HEK293T (cell line): ENCODE data around the gene SH3PXD2B.
"Not testable (repeated sequence)": the region's sequence is repeated elsewhere in the genome, so short reads cannot be mapped to it uniquely, and the experiment has no call there.

Source experiments
- CTCF ChIA-PET: fragments of 350-600 bp; formaldehyde crosslinking; extraction: SDS; loops from one replicate; lab custom pipeline; 2021; ENCODE audit warnings: antibody characterized with exemption, inconsistent platforms; lab: Yijun Ruan, JAX
- POLR2A ChIA-PET: fragments of 350-600 bp; formaldehyde crosslinking; extraction: SDS; loops from one replicate; lab custom pipeline; 2020; ENCODE audit warnings: antibody characterized with exemption, inconsistent platforms; lab: Yijun Ruan, JAX
- DNase-seq: peaks from one replicate; pipeline ENCODE4 v3.0.0; 2012; ENCODE audit warnings: mixed read lengths; ENCODE audit errors: extremely low spot score
- ARNT ChIP-seq: fragments of 450-650 bp; IDR thresholded peaks from 2 replicates; pipeline ENCODE4 v1.6.1; 2017; ENCODE audit warnings: mild to moderate bottlenecking
- BHLHE40 ChIP-seq: fragments of 450-650 bp; IDR thresholded peaks from 2 replicates; pipeline ENCODE4 v1.6.1; 2016; ENCODE audit warnings: mild to moderate bottlenecking, moderate library complexity, borderline replicate concordance
- CTBP1 ChIP-seq: fragments of 450-650 bp; IDR thresholded peaks from 2 replicates; pipeline ENCODE4 v1.6.1; 2016; ENCODE audit warnings: borderline replicate concordance
- ELF4 ChIP-seq: fragments of 450-650 bp; IDR thresholded peaks from 2 replicates; pipeline ENCODE4 v1.6.1; 2017; ENCODE audit warnings: antibody characterized with exemption
- FOXA1 ChIP-seq: fragments of 450-650 bp; IDR thresholded peaks from 2 replicates; pipeline ENCODE4 v1.6.1; 2016; ENCODE audit warnings: mild to moderate bottlenecking
- FOXK2 ChIP-seq: fragments of 450-650 bp; IDR thresholded peaks from 2 replicates; pipeline ENCODE4 v1.6.1; 2016; ENCODE audit warnings: mild to moderate bottlenecking
- FOXM1 ChIP-seq: fragments of 450-650 bp; IDR thresholded peaks from 2 replicates; pipeline ENCODE4 v1.6.1; 2017; ENCODE audit warnings: mild to moderate bottlenecking, borderline replicate concordance
- HDGF ChIP-seq: fragments of 450-650 bp; IDR thresholded peaks from 2 replicates; pipeline ENCODE4 v1.6.1; 2017; ENCODE audit warnings: antibody characterized with exemption, borderline replicate concordance
- L3MBTL2 ChIP-seq: fragments of 450-650 bp; conservative IDR thresholded peaks from 2 replicates; pipeline ENCODE4 v1.6.1; 2016; ENCODE audit warnings: mild to moderate bottlenecking
- LEF1 ChIP-seq: fragments of 450-650 bp; IDR thresholded peaks from 2 replicates; pipeline ENCODE4 v1.6.1; 2017; ENCODE audit warnings: mild to moderate bottlenecking, borderline replicate concordance
- NFRKB ChIP-seq: fragments of 450-650 bp; IDR thresholded peaks from 2 replicates; pipeline ENCODE4 v1.6.1; 2016; ENCODE audit warnings: mild to moderate bottlenecking, moderate library complexity
- SP1 ChIP-seq: fragments of 450-650 bp; IDR thresholded peaks from 2 replicates; pipeline ENCODE4 v1.6.1; 2017
- SUZ12 ChIP-seq: fragments of 450-650 bp; IDR thresholded peaks from 2 replicates; pipeline ENCODE4 v1.6.1; 2016; ENCODE audit warnings: mild to moderate bottlenecking
- TARDBP ChIP-seq: fragments of 450-650 bp; IDR thresholded peaks from 2 replicates; pipeline ENCODE4 v1.6.1; 2016
- ZNF384 ChIP-seq: fragments of 450-650 bp; IDR thresholded peaks from 2 replicates; pipeline ENCODE4 v1.6.1; 2016
- TF ChIP-seq, protein P1 (sequence below): fragments of 450-650 bp; IDR thresholded peaks from 2 replicates; pipeline ENCODE4 v1.6.1; 2016

SH3PXD2B gene

DNA sequence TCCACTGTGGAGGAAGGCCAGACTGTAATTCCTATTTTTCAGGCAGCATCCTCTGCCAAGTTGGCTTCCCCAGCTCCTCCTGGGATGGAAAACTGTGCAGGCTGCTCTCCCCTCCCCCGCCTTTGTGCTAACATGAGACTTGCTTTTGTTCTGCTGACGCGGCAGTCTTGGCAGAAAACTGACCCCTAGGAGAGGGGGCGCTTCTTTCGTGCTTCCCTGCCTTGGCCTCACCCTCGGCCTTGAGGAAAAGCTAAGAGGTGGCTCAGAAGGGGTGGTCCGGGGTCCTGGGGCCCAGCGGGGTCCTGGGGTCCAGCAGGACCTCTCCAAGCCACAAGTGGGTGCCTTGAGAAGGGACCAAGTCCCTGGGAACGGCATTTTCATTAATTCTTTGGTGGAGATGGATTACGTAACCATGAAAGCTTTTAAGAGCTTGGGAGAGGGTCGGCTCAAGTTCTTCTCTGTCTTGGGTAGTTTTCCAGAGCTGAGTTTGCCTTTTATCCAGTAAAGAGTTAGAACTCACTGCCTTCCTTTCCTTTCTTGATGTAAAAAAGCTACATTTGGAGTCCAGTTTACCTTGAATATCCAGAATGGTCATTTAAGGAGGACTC lies 51.0 kb downstream of the SH3PXD2B start:
- CTCF ChIA-PET: interaction anchor here (1.2 to 2.0 kb wide), 3 partner anchors 8 to 49 kb away, joined by 4 to 8 read pairs (median 4); no protein-coding TSS in a partner anchor
- TF ChIP-seq ARNT (no peak), LEF1 (no peak), FOXA1 (no peak), L3MBTL2 (no peak), NFRKB (no peak), SP1 (no peak), FOXM1 (no peak), FOXK2 (no peak), SUZ12 (no peak), ELF4 (no peak), HDGF (no peak), ZNF384 (no peak), BHLHE40 (no peak), CTBP1 (no peak), TARDBP (no peak)
- TF ChIP-seq, protein P1, sequence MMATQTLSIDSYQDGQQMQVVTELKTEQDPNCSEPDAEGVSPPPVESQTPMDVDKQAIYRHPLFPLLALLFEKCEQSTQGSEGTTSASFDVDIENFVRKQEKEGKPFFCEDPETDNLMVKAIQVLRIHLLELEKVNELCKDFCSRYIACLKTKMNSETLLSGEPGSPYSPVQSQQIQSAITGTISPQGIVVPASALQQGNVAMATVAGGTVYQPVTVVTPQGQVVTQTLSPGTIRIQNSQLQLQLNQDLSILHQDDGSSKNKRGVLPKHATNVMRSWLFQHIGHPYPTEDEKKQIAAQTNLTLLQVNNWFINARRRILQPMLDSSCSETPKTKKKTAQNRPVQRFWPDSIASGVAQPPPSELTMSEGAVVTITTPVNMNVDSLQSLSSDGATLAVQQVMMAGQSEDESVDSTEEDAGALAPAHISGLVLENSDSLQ: no peak

DNA sequence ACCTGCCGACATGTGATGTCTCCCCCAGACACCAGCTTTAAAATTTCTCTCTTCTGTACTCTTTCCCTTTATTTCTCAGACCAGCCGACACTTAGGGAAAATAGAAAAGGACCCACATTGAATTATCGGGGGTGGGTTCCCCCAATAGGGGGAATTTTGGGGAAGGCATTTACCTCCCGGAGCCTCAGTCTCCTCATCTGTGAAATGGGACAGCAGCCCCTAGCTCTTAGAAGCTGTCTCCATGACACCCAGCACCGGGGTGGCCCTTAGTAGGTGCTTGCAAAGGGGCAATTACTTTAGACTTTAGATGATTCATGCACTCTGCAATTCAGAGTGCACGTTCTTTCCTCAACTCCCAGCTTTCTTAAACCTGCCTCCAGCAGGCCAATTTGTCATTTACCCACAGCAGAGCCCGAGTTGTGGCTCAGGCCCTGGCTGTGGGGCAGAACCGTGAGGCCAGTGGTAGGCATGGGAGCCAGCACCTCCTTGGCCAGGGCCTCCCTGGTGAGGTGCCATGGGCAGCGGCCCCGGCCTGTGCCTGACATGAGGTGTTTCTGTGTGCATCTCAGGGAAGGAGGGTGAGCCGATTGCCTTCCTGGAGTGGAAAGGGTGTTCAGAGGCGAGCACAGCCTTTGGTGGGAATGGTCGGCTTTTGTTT lies 51.7 kb downstream of the SH3PXD2B start:
- no peak for DNase-seq
- POLR2A ChIA-PET: interaction anchor here (0.6 to 1.7 kb wide), 5 partner anchors 11 to 50 kb away, joined by 3 to 7 read pairs (median 3); no protein-coding TSS in a partner anchor
- CTCF ChIA-PET: interaction anchor here (1.2 to 2.0 kb wide), 3 partner anchors 9 to 49 kb away, joined by 4 to 8 read pairs (median 4); no protein-coding TSS in a partner anchor
- TF ChIP-seq ZNF384: no peak
- no peak for TF ChIP-seq FOXK2
- TF ChIP-seq CTBP1: no peak
- no peak for TF ChIP-seq LEF1

More for the DNA sequence above, 51.0 kb downstream of the SH3PXD2B start:
- peak; percentile 66 for DNase-seq
- POLR2A ChIA-PET: interaction anchor here (0.6 to 1.7 kb wide), 9 partner anchors 10 to 655 kb away, joined by 3 to 7 read pairs (median 3); no protein-coding TSS in a partner anchor

DNA sequence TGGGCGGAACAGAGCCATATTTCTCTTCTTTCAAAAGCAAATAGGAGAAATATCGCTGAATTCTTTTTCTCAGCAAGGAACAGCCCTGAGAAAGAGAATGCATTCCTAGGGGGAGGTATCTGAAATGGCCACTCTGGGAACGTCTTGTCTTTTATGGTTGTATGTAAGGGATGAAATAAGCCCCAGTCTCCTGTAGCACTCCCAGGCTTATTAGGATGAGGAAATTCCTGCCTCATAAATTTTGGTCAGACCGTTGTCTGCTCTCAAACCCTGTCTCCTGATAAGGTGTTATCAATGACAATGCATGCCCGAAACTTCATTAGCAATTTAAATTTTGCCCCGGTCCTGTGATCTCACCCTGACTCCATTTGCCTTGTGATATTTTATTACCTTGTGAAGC lies 52.3 kb downstream of the SH3PXD2B start:
- CTCF ChIA-PET, DNase-seq: not testable (repeated sequence)
- POLR2A ChIA-PET: interaction anchor here (1.4 to 1.7 kb wide), 3 partner anchors 18 to 51 kb away, joined by 3 to 7 read pairs (median 3); no protein-coding TSS in a partner anchor

DNA sequence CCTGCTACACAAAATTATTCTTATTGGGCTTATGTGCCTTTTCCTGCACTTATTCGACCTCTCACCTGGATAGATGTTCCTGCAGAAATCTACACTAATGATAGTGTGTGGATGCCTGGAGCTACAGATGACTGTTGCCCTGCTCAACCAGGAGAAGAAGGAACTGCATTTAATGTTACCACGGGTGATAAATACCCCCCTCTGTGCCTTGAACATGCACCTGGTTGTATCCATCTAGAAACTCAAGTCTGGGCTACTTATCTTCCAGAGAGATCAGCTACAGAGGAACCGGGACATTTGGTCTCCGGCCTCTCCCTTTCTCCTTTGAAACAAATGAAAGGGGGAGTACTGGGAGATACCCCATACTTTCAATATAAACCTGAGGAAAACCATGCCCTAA lies 54.5 kb downstream of the SH3PXD2B start:
- ChIA-PET CTCF (no interaction called here), POLR2A (no interaction called here)
- TF ChIP-seq ZNF384: no peak
- TF ChIP-seq TARDBP: no peak
- TF ChIP-seq FOXA1: no peak
- no peak for TF ChIP-seq LEF1
- no peak for TF ChIP-seq SP1
- TF ChIP-seq FOXM1: no peak
- TF ChIP-seq ARNT: no peak
- no peak for TF ChIP-seq NFRKB
- TF ChIP-seq, protein P1: no peak
- TF ChIP-seq FOXK2: no peak
- no peak for TF ChIP-seq SUZ12
- TF ChIP-seq CTBP1: no peak
- no peak for TF ChIP-seq ELF4
- TF ChIP-seq BHLHE40: no peak
- TF ChIP-seq L3MBTL2: no peak
- DNase-seq: no peak

DNA sequence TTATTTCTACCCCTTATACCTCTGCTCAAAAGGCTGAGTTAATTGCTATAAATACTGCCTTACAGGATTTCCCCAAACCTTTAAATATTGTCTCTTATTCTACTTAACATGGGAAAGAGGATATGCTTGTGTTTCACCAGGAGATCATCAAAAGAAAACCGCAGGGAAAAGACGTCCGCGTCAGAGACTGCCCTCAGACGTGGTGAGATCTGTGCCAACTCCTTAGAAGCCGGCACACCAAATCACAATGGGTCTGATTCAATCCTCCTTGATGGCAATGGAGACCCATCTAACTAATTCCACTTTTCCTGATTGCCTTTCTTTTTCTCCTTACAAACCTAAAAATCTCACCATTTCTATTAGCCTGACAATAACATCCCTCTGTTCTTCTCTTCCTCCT lies 55.0 kb downstream of the SH3PXD2B start:
- ChIA-PET POLR2A (no interaction called here), CTCF (interaction anchor here (0.6 kb wide), 1 partner anchor 56 kb away, joined by 3 read pairs; no protein-coding TSS in a partner anchor)
- DNase-seq: no peak
- TF ChIP-seq SUZ12 (no peak), FOXK2 (no peak), ARNT (no peak)

DNA sequence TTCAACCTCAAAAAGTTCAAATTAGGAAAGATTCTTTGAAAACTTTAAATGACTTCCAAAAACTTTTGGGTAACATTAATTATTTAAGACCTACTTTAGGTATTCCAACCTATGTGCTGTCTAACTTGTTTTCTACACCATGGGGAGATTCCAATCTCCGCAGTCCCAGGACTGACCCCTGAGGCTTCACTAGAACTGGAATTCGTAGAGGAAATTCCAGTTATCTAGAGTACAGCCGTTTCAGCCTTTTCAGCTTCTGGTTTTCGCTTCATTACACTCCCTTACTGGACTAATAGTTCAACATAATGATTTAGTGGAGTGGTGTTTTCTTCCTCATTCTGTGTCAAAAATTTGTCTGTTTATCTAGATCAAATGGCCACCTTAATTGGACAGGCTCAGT lies 55.7 kb downstream of the SH3PXD2B start:
- POLR2A ChIA-PET, DNase-seq: not testable (repeated sequence)
- CTCF ChIA-PET: interaction anchor here (0.6 kb wide), 1 partner anchor 55 kb away, joined by 3 read pairs; no protein-coding TSS in a partner anchor

DNA sequence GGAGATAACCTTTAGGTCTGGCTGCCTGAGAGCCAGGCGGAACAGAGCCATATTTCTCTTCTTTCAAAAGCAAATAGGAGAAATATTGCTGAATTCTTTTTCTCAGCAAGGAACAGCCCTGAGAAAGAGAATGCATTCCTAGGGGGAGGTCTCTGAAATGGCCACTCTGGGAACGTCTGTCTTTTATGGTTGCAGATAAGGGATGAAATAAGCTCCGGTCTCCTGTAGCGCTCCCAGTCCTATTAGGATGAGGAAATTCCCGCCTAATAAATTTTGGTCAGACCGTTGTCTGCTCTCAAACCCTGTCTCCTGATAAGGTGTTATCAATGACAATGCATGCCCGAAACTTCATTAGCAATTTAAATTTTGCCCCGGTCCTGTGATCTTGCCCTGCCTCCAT lies 57.3 kb downstream of the SH3PXD2B start:
- CTCF ChIA-PET, POLR2A ChIA-PET, DNase-seq: not testable (repeated sequence)

DNA sequence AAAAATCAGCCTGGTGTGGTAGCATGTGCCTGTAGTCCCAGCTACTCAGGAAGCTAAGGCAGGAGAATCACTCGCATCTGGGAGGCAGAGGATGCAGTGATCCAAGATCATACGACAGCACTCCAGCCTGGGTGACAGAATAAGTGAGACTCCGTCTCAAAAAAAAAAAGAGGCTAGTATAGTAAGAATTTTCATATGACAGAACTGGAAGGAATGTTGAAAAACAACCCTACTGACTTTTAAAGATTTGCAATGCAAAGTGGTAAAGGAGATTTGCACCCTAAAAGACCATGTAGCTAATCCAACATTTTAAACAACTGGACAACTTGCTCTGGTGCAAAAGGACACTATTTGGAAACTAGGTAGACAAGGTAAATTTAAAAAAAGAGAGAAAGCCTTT lies 58.1 kb downstream of the SH3PXD2B start:
- CTCF ChIA-PET: interaction anchor here (0.7 kb wide), 1 partner anchor 886 kb away, joined by 10 read pairs; no protein-coding TSS in a partner anchor
- no peak for DNase-seq
- TF ChIP-seq TARDBP (no peak), NFRKB (no peak), ZNF384 (no peak), FOXK2 (no peak), ELF4 (no peak), CTBP1 (no peak), ARNT (no peak), HDGF (no peak), LEF1 (no peak), L3MBTL2 (no peak), SP1 (no peak), FOXM1 (no peak), FOXA1 (no peak), SUZ12 (no peak), BHLHE40 (no peak)
- TF ChIP-seq, protein P1: no peak
- POLR2A ChIA-PET: interaction anchor here (0.6 kb wide), 1 partner anchor 43 kb away, joined by 3 read pairs; no protein-coding TSS in a partner anchor
